K562 (cell line): Measurements from ENCODE around the gene DCN. TPM values are rescaled to one million over a fixed set of nuclear protein-coding genes. Genes with fewer than 3 reads are reported as not detected.

Experiments
- ATAC-seq: fragments of 200-7000 bp; cut with Tn5 transposase; 3 replicates; pipeline ENCODE4 v1.9.1; 2020; ENCODE audit warnings: moderate library complexity
- BruUV-seq: library from RNA; stranded (reverse); fragments of 400-500 nt; replicated peaks from 2 replicates; lab custom pipeline; 2021; lab: Mats Ljungman, UMichigan
- CTCF ChIA-PET: fragments of 300-600 bp; formaldehyde crosslinking; extraction: SDS; loops from one replicate; lab custom pipeline; 2021; ENCODE audit warnings: low intra/inter-chr PET ratio; lab: Yijun Ruan, JAX
- POLR2A ChIA-PET: fragments of 300-600, 350-650 bp; sonication (Branson Sonifier 250); formaldehyde crosslinking; extraction: SDS; loops from one replicate; lab custom pipeline; 2021; ENCODE audit warnings: antibody characterized with exemption, inconsistent platforms; lab: Yijun Ruan, JAX
- DNase-seq, 4 experiments: peaks; one replicate each; pipeline versions ENCODE4 v3.0.0 to v3.0.0-alpha.2; 2011 to 2018; ENCODE audit warnings: low spot score in 3 of 4, mixed read lengths in 3 of 4; ENCODE audit errors: extremely low read depth in 1 of 4
- FAIRE-seq: peaks from 2 replicates; lab custom pipeline; 2011; peaks lifted over from hg19 to GRCh38; lab: Jason Lieb, UNC
- H2AFZ ChIP-seq: 2 replicates; pipeline ENCODE4 v1.6.0; 2011; ENCODE audit warnings: low read depth, low read length, control low read depth, inconsistent platforms
- H3K27ac ChIP-seq: fragments of 200-600 bp; 3 replicates; pipeline ENCODE4 v1.8.0; 2011; ENCODE audit warnings: low read depth, mild to moderate bottlenecking, control low read depth, inconsistent platforms, low read length, moderate library complexity, mixed read lengths; ENCODE audit errors: extremely low read depth
- H3K27me3 ChIP-seq, 2 experiments: fragments of 300-600 bp in 1 of 2; 2 replicates in 1 of 2; 3 replicates in 1 of 2; pipeline versions ENCODE4 v1.6.0 to v1.8.0; 2011; ENCODE audit warnings: inconsistent platforms in 2 of 2, low read length in 2 of 2, mild to moderate bottlenecking in 1 of 2, mixed read lengths in 1 of 2, moderate library complexity in 1 of 2; ENCODE audit not compliant: control insufficient read depth in 2 of 2, insufficient read depth in 2 of 2
- H3K36me3 ChIP-seq: fragments of 300-600 bp; 3 replicates; pipeline ENCODE4 v1.8.0; 2011; ENCODE audit warnings: mild to moderate bottlenecking, low read length, inconsistent platforms; ENCODE audit not compliant: control insufficient read depth, insufficient read depth
- H3K4me1 ChIP-seq, 2 experiments: fragments of 200-600 bp in 1 of 2; replicated peaks in 1 of 2; 2 replicates in 1 of 2; 3 replicates in 1 of 2; pipeline versions ENCODE4 v1.5.1 to v1.8.0; 2011; ENCODE audit warnings: inconsistent platforms in 2 of 2, low read length in 2 of 2, mild to moderate bottlenecking in 1 of 2, mixed read lengths in 1 of 2, moderate library complexity in 1 of 2; ENCODE audit not compliant: control insufficient read depth in 2 of 2, insufficient read depth in 2 of 2
- H3K4me2 ChIP-seq: 2 replicates; pipeline ENCODE4 v1.6.1; 2011; ENCODE audit warnings: low read length, control low read depth, inconsistent platforms, mixed read lengths; ENCODE audit not compliant: insufficient read depth
- H3K4me3 ChIP-seq: fragments of 200-600 bp; sonication (generic), shearing (Covaris generic); 2 replicates; pipeline ENCODE4 v1.5.1; 2016; ENCODE audit warnings: control low read depth, inconsistent platforms
- H3K79me2 ChIP-seq: fragments of 200-600 bp; 3 replicates; pipeline ENCODE4 v1.8.0; 2011; ENCODE audit warnings: low read length, inconsistent platforms; ENCODE audit not compliant: control insufficient read depth, insufficient read depth
- H3K9ac ChIP-seq, 2 experiments: 2 replicates each; pipeline versions ENCODE4 v1.6.0 to v1.6.1; 2011; ENCODE audit warnings: low read depth in 2 of 2, low read length in 2 of 2, control low read depth in 1 of 2, inconsistent platforms in 1 of 2, mild to moderate bottlenecking in 1 of 2, mixed read lengths in 1 of 2; ENCODE audit not compliant: insufficient read depth in 1 of 2
- H3K9me1 ChIP-seq: one replicate; pipeline ENCODE4 v1.6.0; 2011; ENCODE audit warnings: inconsistent platforms, mild to moderate bottlenecking, low read length, moderate library complexity; ENCODE audit not compliant: control insufficient read depth, insufficient read depth
- H3K9me3 ChIP-seq: replicated peaks from 2 replicates; pipeline ENCODE4 v1.5.1; 2011; ENCODE audit warnings: low read depth, low read length, inconsistent platforms; ENCODE audit not compliant: control insufficient read depth, insufficient read depth
- H4K20me1 ChIP-seq: replicated peaks from 2 replicates; pipeline ENCODE4 v1.6.1; 2011; ENCODE audit warnings: low read length, inconsistent platforms, mixed read lengths; ENCODE audit not compliant: control insufficient read depth, insufficient read depth
- ARID4B ChIP-seq: sonication (generic); formaldehyde crosslinking; IDR thresholded peaks from 2 replicates; pipeline ENCODE4 v1.8.0; 2022; ENCODE audit warnings: mild to moderate bottlenecking, missing genetic modification reagents
- L3MBTL2 ChIP-seq: fragments of 450-650 bp; IDR thresholded peaks from 2 replicates; pipeline ENCODE4 v1.6.1; 2016; ENCODE audit warnings: mild to moderate bottlenecking, moderate library complexity
- MCM5 ChIP-seq: fragments of 450-650 bp; IDR thresholded peaks from 2 replicates; pipeline ENCODE4 v1.6.1; 2016; ENCODE audit warnings: low read depth
- SMAD4 ChIP-seq: fragments of 250-450 bp; sonication (Bioruptor Pico); conservative IDR thresholded peaks from 2 replicates; pipeline ENCODE4 v1.8.0; 2021; ENCODE audit warnings: inconsistent platforms, mild to moderate bottlenecking, moderate library complexity
- ZBTB12 ChIP-seq: fragments of 250-450 bp; sonication (Bioruptor Pico); IDR thresholded peaks from 2 replicates; pipeline ENCODE4 v1.4.0; 2020
- ZNF589 ChIP-seq: fragments of 200-800 bp; sonication (Bioruptor generic); IDR thresholded peaks from 2 replicates; pipeline ENCODE4 v1.6.1; 2016; ENCODE audit warnings: low read depth, missing genetic modification characterization, missing compliant biosample characterization
- ZNF785 ChIP-seq: fragments of 250-450 bp; sonication (Bioruptor Pico); IDR thresholded peaks from 2 replicates; pipeline ENCODE4 v1.4.0; 2020; ENCODE audit warnings: mild to moderate bottlenecking
- in situ Hi-C: fragments of 300-500 bp; cut with MboI; formaldehyde crosslinking; loops from 4 replicates; pipeline ENCODE4 v1.15.0; 2018; ENCODE audit warnings: inconsistent platforms, mixed read lengths
- intact Hi-C: fragments of 100-400 bp; cut with micrococcal nuclease; formaldehyde crosslinking; loops from 2 replicates; pipeline ENCODE4 v1.14.2; 2022
- polyA plus RNA-seq, 8 experiments: library from polyadenylated mRNA; depleted of rRNA in 4 of 8; stranded (reverse) in 5 of 8; unstranded in 3 of 8; fragments of >200 nt; fragmentation: Nextera tagmentation in 2 of 8; fragmentation: Illumina TruSeq in 1 of 8; extraction: Ambion mirVana in 2 of 8; extraction: Trizol in 1 of 8; gene quantifications; 2 replicates each; pipeline versions ENCODE4 v1.2.1 to v1.2.3, GENCODE V29; 2011 to 2014; ENCODE audit warnings: inconsistent platforms in 1 of 8, missing spikeins in 1 of 8
- total RNA-seq, 7 experiments: library from RNA; depleted of rRNA in 6 of 7; stranded (reverse); fragments of >200 nt in 6 of 7; fragmentation: Illumina TruSeq in 2 of 7; extraction: Trizol in 2 of 7; gene quantifications; 2 replicates each; pipeline versions ENCODE4 v1.2.1 to v1.2.3, GENCODE V29; 2011 to 2021; ENCODE audit warnings: low replicate concordance in 1 of 7

The DCN gene
- total and polyA plus RNA-seq, 9 of the 15 experiments (the other 6 are each of a cell fraction or from before 2014, with no cell fraction given): 0.08 to 2.4 (median 0.31) TPM; not detected in 1

GRCh38 chr12:91172096-91172495 is 10.5 kb downstream of the DCN start:
- intact Hi-C loops: no loop called here
- Histone ChIP-seq H2AFZ (no peak overlapping the region), H3K27me3 (no peaks in the 10 kb centered on the region), H3K9me1 (no peaks in the 10 kb centered on the region)
- no peak for DNase-seq
- TF ChIP-seq ZBTB12 (CRISPR knock-in tag) (no peak), ZNF589 (CRISPR knock-in tag) (no peak), MCM5 (no peak), SMAD4 (CRISPR knock-in tag) (no peak), L3MBTL2 (no peak), ARID4B (no peak), ZNF785 (CRISPR knock-in tag) (no peak)
- TF ChIP-seq, all 486 proteins: peak for 0
- H4K20me1 ChIP-seq: no peaks in the 10 kb centered on the region
- in situ Hi-C loops: no loop called here
- POLR2A ChIA-PET: no interaction called here
- no peak overlapping the region for H3K9ac ChIP-seq
- H3K4me3 ChIP-seq: no peak overlapping the region
- no peaks in the 10 kb centered on the region for H3K36me3 ChIP-seq
- no TSS peak for BruUV-seq
- H3K27ac ChIP-seq: no peak overlapping the region
- CTCF ChIA-PET: no interaction called here
- no peaks in the 10 kb centered on the region for H3K79me2 ChIP-seq
- no peaks in the 10 kb centered on the region for H3K9me3 ChIP-seq
- no peak overlapping the region for H3K4me2 ChIP-seq
- no peaks in the 10 kb centered on the region for H3K4me1 ChIP-seq
- FAIRE-seq (no peak), ATAC-seq (no peak)
